ENCODE results near the gene PRELID2. TPM values are rescaled to one million over a fixed set of nuclear protein-coding genes. Genes with fewer than 3 reads are reported as not detected.

Gene PRELID2
- total RNA-seq, 1 experiment from 2014 or later: not detected

- H3K9me3 ChIP-seq (ENCODE audit: low read length): no peaks in the 10 kb centered on the region
- no peaks in the 10 kb centered on the region for H4K20me1 ChIP-seq (ENCODE audit: insufficient read depth, low read depth, low read length)
- H3K4me3 ChIP-seq (ENCODE audit: low read length): no peak overlapping the region
- H3K27ac ChIP-seq (ENCODE audit: low read length): no peak overlapping the region
- H2AFZ ChIP-seq (ENCODE audit: low read length): no peak overlapping the region
- H3K27me3 ChIP-seq (ENCODE audit: low read length): no peaks in the 10 kb centered on the region
- no peaks in the 10 kb centered on the region for H3K79me2 ChIP-seq (ENCODE audit: low read length)
- no peak for DNase-seq
- H3K9ac ChIP-seq (ENCODE audit: low read length): no peak overlapping the region
- no peak overlapping the region for H3K4me2 ChIP-seq (ENCODE audit: low read depth, low read length, poor library complexity, severe bottlenecking)
- no peaks in the 10 kb centered on the region for H3K36me3 ChIP-seq (ENCODE audit: insufficient read depth, low read length)
- no peaks in the 10 kb centered on the region for H3K9me2 ChIP-seq (replicated peaks; ENCODE audit: insufficient read depth, low read length)
- H3K4me1 ChIP-seq (ENCODE audit: low read length): no peaks in the 10 kb centered on the region
Measured at GRCh38 chr5:145780982-145781381, 54.2 kb downstream of the PRELID2 start.

GRCh38 chr5:145778144-145778900 is 56.8 kb downstream of the PRELID2 start:
- Histone ChIP-seq H3K4me1 (ENCODE audit: low read length) (no peaks in the 10 kb centered on the region), H4K20me1 (ENCODE audit: insufficient read depth, low read depth, low read length) (no peaks in the 10 kb centered on the region), H3K27me3 (ENCODE audit: low read length) (no peaks in the 10 kb centered on the region), H3K36me3 (ENCODE audit: insufficient read depth, low read length) (no peaks in the 10 kb centered on the region), H3K79me2 (ENCODE audit: low read length) (no peaks in the 10 kb centered on the region), H3K4me3 (ENCODE audit: low read length) (no peak overlapping the region), H3K9me3 (ENCODE audit: low read length) (no peaks in the 10 kb centered on the region), H3K4me2 (ENCODE audit: low read depth, low read length, poor library complexity, severe bottlenecking) (no peak overlapping the region), H2AFZ (ENCODE audit: low read length) (no peak overlapping the region), H3K9ac (ENCODE audit: low read length) (no peak overlapping the region), H3K27ac (ENCODE audit: low read length) (no peak overlapping the region), H3K9me2 (replicated peaks; ENCODE audit: insufficient read depth, low read length) (no peaks in the 10 kb centered on the region)
- DNase-seq: no peak

- Histone ChIP-seq H3K9me3 (ENCODE audit: low read length) (no peaks in the 10 kb centered on the region), H3K4me2 (ENCODE audit: low read depth, low read length, poor library complexity, severe bottlenecking) (no peak overlapping the region), H3K4me3 (ENCODE audit: low read length) (no peak overlapping the region), H3K79me2 (ENCODE audit: low read length) (no peaks in the 10 kb centered on the region), H3K36me3 (ENCODE audit: insufficient read depth, low read length) (no peaks in the 10 kb centered on the region), H3K27ac (ENCODE audit: low read length) (no peak overlapping the region), H3K4me1 (ENCODE audit: low read length) (no peaks in the 10 kb centered on the region), H3K9me2 (replicated peaks; ENCODE audit: insufficient read depth, low read length) (no peaks in the 10 kb centered on the region), H3K27me3 (ENCODE audit: low read length) (no peaks in the 10 kb centered on the region), H2AFZ (ENCODE audit: low read length) (no peak overlapping the region), H4K20me1 (ENCODE audit: insufficient read depth, low read depth, low read length) (no peaks in the 10 kb centered on the region), H3K9ac (ENCODE audit: low read length) (no peak overlapping the region)
- DNase-seq: no peak
Measured at GRCh38 chr5:145777445-145778063, 57.6 kb downstream of the PRELID2 start.

- Histone ChIP-seq H2AFZ (ENCODE audit: low read length) (no peak overlapping the region), H3K4me2 (ENCODE audit: low read depth, low read length, poor library complexity, severe bottlenecking) (no peak overlapping the region), H3K9me2 (replicated peaks; ENCODE audit: insufficient read depth, low read length) (no peaks in the 10 kb centered on the region)
Measured at GRCh38 chr5:145776886-145777285, 58.3 kb downstream of the PRELID2 start.

GRCh38 chr5:145775893-145776444 is 59.2 kb downstream of the PRELID2 start:
- no peaks in the 10 kb centered on the region for H3K27me3 ChIP-seq (ENCODE audit: low read length)
- H3K79me2 ChIP-seq (ENCODE audit: low read length): no peaks in the 10 kb centered on the region
- H3K9ac ChIP-seq (ENCODE audit: low read length): no peak overlapping the region
- H3K4me2 ChIP-seq (ENCODE audit: low read depth, low read length, poor library complexity, severe bottlenecking): no peak overlapping the region
- H3K4me3 ChIP-seq (ENCODE audit: low read length): no peak overlapping the region
- no peaks in the 10 kb centered on the region for H3K36me3 ChIP-seq (ENCODE audit: insufficient read depth, low read length)
- no peak for DNase-seq
- H3K9me2 ChIP-seq (replicated peaks; ENCODE audit: insufficient read depth, low read length): no peaks in the 10 kb centered on the region
- no peak overlapping the region for H2AFZ ChIP-seq (ENCODE audit: low read length)
- H3K27ac ChIP-seq (ENCODE audit: low read length): no peak overlapping the region
- no peaks in the 10 kb centered on the region for H3K4me1 ChIP-seq (ENCODE audit: low read length)
- no peaks in the 10 kb centered on the region for H4K20me1 ChIP-seq (ENCODE audit: insufficient read depth, low read depth, low read length)
- H3K9me3 ChIP-seq (ENCODE audit: low read length): no peaks in the 10 kb centered on the region

More at GRCh38 chr5:145776886-145777285, 58.3 kb downstream of the PRELID2 start:
- Histone ChIP-seq H4K20me1 (ENCODE audit: insufficient read depth, low read depth, low read length) (no peaks in the 10 kb centered on the region), H3K36me3 (ENCODE audit: insufficient read depth, low read length) (no peaks in the 10 kb centered on the region), H3K9me3 (ENCODE audit: low read length) (no peaks in the 10 kb centered on the region), H3K79me2 (ENCODE audit: low read length) (no peaks in the 10 kb centered on the region), H3K27ac (ENCODE audit: low read length) (no peak overlapping the region), H3K4me1 (ENCODE audit: low read length) (no peaks in the 10 kb centered on the region), H3K4me3 (ENCODE audit: low read length) (no peak overlapping the region), H3K9ac (ENCODE audit: low read length) (no peak overlapping the region), H3K27me3 (ENCODE audit: low read length) (no peaks in the 10 kb centered on the region)
- DNase-seq: no peak

- Histone ChIP-seq H2AFZ (ENCODE audit: low read length) (no peak overlapping the region), H3K9me3 (ENCODE audit: low read length) (no peaks in the 10 kb centered on the region), H3K4me1 (ENCODE audit: low read length) (no peaks in the 10 kb centered on the region)
Measured at GRCh38 chr5:145775411-145775810, 59.7 kb downstream of the PRELID2 start.

DNA sequence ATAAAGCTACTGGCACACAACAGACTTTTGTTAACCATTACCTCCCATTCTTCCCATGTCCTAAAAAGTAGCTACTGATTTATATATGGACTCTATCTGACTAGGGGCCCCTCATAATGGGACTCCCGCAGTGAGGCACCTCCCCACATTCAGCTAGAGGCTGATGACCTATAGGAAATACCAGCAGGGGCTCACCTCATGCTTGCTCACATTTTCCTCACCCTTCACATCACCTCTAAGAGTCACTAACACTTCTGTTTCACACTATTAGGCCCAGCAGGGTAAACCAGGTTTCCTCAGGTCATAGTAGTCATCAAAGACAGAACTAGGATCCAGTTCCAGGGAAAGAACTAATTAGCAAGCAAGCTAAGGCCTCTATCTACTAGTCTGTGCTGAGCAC is 60.7 kb downstream of the PRELID2 start:
- Histone ChIP-seq H3K4me3 (ENCODE audit: low read length) (no peak overlapping the region), H3K9me3 (ENCODE audit: low read length) (no peaks in the 10 kb centered on the region), H2AFZ (ENCODE audit: low read length) (no peak overlapping the region), H3K9me2 (replicated peaks; ENCODE audit: insufficient read depth, low read length) (no peaks in the 10 kb centered on the region), H3K9ac (ENCODE audit: low read length) (no peak overlapping the region), H3K79me2 (ENCODE audit: low read length) (no peaks in the 10 kb centered on the region), H3K36me3 (ENCODE audit: insufficient read depth, low read length) (no peaks in the 10 kb centered on the region), H3K27me3 (ENCODE audit: low read length) (no peaks in the 10 kb centered on the region), H3K4me1 (ENCODE audit: low read length) (no peaks in the 10 kb centered on the region), H4K20me1 (ENCODE audit: insufficient read depth, low read depth, low read length) (no peaks in the 10 kb centered on the region), H3K27ac (ENCODE audit: low read length) (no peak overlapping the region), H3K4me2 (ENCODE audit: low read depth, low read length, poor library complexity, severe bottlenecking) (no peak overlapping the region)
- DNase-seq: no peak

More at GRCh38 chr5:145775411-145775810, 59.7 kb downstream of the PRELID2 start:
- no peak overlapping the region for H3K4me2 ChIP-seq (ENCODE audit: low read depth, low read length, poor library complexity, severe bottlenecking)
- H4K20me1 ChIP-seq (ENCODE audit: insufficient read depth, low read depth, low read length): no peaks in the 10 kb centered on the region
- no peaks in the 10 kb centered on the region for H3K9me2 ChIP-seq (replicated peaks; ENCODE audit: insufficient read depth, low read length)
- H3K4me3 ChIP-seq (ENCODE audit: low read length): no peak overlapping the region
- DNase-seq: no peak
- H3K79me2 ChIP-seq (ENCODE audit: low read length): no peaks in the 10 kb centered on the region
- no peaks in the 10 kb centered on the region for H3K27me3 ChIP-seq (ENCODE audit: low read length)
- no peaks in the 10 kb centered on the region for H3K36me3 ChIP-seq (ENCODE audit: insufficient read depth, low read length)
- H3K9ac ChIP-seq (ENCODE audit: low read length): no peak overlapping the region
- no peak overlapping the region for H3K27ac ChIP-seq (ENCODE audit: low read length)

GRCh38 chr5:145772466-145772865 is 62.7 kb downstream of the PRELID2 start:
- no peaks in the 10 kb centered on the region for H3K36me3 ChIP-seq (ENCODE audit: insufficient read depth, low read length)
- H3K4me1 ChIP-seq (ENCODE audit: low read length): no peaks in the 10 kb centered on the region
- no peaks in the 10 kb centered on the region for H4K20me1 ChIP-seq (ENCODE audit: insufficient read depth, low read depth, low read length)
- no peak for DNase-seq
- H3K4me3 ChIP-seq (ENCODE audit: low read length): no peak overlapping the region
- no peaks in the 10 kb centered on the region for H3K79me2 ChIP-seq (ENCODE audit: low read length)
- H3K9ac ChIP-seq (ENCODE audit: low read length): no peak overlapping the region
- H3K27ac ChIP-seq (ENCODE audit: low read length): no peak overlapping the region
- no peak overlapping the region for H2AFZ ChIP-seq (ENCODE audit: low read length)
- H3K9me2 ChIP-seq (replicated peaks; ENCODE audit: insufficient read depth, low read length): no peaks in the 10 kb centered on the region
- H3K9me3 ChIP-seq (ENCODE audit: low read length): no peaks in the 10 kb centered on the region
- H3K27me3 ChIP-seq (ENCODE audit: low read length): no peaks in the 10 kb centered on the region
- no peak overlapping the region for H3K4me2 ChIP-seq (ENCODE audit: low read depth, low read length, poor library complexity, severe bottlenecking)

All from Karpas-422 (cell line).